Dermis microvascular lymphatic vessel endothelial cell (primary cell): ENCODE data around the gene HADH. TPM values are rescaled to one million over a fixed set of nuclear protein-coding genes. Genes with fewer than 3 reads are reported as not detected.
"Not testable (repeated sequence)": the region's sequence is repeated elsewhere in the genome, so short reads cannot be mapped to it uniquely, and the experiment has no call there.

ENCODE experiments used
- DNase-seq, 2 donors: peaks; one replicate each; pipeline versions ENCODE4 v3.0.0 to v3.0.0-alpha.2; 2010; ENCODE audit warnings: low read depth in 2 of 2
- total RNA-seq: library from RNA; depleted of rRNA; stranded (reverse); fragments of >200 nt; gene quantifications from 2 replicates; pipeline ENCODE4 v1.2.1, GENCODE V29; 2014

Gene HADH
- total RNA-seq = 7.3 and 7.5 TPM in 2 replicates

DNA sequence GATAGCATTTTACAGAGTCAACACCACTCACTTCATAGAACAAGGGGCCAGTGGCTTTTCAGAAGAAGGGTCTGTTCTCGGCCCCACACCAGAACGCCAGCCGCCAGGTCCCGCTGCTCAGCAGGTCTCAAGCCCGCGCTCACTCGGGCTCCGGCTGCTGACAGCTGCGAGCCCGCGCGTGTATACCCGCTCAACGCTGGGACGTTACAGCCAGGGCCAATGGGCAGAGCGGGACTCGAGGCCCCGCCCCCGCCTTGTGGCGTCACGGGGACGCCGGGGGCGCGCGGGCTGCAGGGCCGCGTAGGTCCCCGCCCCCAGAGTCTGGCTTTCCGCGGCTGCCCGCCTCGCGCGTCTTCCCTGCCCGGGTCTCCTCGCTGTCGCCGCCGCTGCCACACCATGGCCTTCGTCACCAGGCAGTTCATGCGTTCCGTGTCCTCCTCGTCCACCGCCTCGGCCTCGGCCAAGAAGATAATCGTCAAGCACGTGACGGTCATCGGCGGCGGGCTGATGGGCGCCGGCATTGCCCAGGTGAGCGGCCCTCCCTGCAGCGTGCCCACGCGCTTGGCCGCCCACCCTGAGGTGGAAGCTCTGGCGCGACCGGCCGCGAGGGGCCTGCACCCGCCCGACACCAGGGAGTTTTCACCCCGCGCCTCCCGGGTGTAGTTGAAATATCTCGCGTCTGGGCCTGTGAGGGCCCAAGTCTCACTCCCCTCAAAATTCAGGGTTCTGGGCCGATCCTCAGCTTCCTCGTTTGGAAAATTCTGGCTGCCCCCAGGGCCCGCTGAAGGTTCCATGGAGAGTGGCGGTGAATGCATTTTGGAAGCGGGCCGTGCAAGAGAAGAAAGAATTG is at the start of gene HADH:
Gene HADH (plus strand): TSS at position 353 of the 850 bp plus-strand sequence. CDS start 44 bp downstream, at position 397.
- DNase-seq = peak; percentile 65 to 92

DNA sequence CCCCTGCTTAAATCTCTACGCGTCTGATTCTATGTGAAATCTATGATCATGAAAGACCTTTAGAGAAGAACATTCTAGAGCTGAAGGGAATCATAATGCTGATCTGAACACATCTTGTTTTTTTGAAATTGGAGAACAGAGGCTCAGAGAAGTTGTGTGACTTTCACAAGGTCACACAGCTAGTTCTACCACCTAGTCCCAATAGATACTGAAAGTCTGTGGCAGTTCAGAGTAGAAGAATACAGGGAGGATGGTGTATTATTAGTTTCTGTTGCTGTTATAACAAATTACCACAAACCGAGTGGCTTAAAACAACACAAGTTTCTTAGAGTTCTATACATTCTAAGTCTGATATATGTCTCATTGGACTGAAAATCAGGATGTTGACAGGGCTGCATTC is 43.9 kb upstream of the HADH start:
- DNase-seq = no peak

DNA sequence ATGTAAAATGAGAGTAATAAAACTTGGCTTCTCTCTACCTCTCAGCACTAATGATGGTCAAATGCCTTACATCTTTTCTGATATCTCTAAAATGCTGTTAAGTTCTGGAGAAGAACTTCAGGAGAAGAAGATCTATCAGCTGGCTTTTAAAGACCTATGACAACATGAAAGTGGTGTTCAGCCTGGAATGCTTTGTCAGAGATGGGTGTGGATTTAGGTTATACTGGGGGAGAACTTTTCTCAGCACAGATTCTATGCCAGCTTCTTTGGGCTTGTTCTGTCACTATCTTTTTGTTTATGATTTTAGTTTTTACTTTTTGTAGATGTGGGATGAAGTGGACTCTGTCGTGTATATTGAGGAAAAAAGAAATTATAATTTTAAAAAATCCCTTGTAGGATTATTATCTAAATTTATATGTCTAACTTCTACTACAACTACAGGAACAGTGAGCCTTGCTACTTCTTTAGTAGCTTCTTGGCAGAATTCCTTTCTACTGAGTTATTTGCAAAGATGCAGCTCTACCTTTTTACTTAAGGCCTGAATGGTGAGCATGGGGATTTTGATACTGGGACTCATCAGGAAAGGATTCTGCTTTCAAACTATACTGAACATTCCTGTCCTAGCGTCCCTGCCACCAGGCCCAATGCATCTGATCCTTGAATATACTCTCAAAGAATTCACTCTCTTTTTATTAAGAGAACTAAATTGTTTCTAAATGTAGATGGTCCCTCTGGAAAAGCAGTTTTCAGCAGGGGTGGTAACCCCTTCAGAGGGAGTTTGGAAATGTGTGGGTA is 38.7 kb upstream of the HADH start:
- no peak for DNase-seq

DNA sequence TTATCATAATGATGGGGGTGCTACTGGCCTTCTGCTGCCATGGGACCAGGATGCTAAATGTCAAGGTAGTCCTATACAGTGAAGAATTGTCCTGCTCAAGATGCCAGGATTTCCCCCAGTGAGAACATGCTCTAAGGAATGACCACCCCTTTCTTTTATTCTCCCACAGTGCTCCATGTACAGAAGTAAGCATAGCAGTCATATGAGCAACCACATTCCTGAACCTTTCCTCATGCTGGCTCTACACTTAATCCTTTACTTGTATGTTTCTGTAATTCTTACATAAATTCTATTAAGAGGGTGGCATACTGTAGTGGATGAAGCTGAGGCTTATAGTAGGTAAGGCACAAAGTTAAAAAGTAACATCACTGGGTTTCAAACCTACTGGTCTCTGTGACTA is 38.1 kb upstream of the HADH start:
- DNase-seq = no peak

DNA sequence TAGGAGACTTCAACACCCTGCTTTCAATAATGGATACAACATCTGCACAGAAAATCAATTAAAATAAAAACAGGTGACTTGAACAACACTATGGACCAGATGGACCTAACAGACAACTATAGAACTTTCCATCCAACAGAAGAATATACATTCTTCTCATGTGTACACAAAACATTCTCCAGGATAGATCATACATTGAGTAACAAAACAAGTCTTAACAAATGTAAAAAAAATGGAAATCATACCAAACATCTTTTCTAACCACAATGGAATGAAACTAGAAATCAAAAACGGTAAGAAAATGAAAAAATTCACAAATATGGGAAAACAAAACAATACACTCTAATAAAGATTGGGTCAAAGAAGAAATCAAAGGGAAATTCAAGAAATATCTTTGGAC is 33.7 kb upstream of the HADH start:
- DNase-seq = no peak

DNA sequence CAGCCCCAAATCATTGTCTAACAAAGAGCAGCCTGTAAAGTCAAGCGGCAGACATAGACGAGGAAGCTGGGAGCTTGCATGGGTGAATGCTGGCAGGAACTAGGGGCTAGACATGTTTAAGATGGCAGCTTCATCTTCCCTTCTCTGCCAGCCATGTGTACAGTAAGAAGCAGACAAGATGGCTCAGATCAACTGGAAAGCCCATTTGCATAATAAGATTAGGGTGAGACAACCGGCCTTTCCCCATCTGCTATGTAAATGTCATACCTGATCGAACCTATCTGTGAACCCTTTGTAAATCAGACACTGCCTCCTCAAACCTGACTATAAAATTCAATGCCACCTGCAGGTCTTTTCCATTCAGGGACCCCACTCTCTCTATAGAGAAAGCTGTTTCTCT is 22.8 kb upstream of the HADH start:
- DNase-seq = no peak

DNA sequence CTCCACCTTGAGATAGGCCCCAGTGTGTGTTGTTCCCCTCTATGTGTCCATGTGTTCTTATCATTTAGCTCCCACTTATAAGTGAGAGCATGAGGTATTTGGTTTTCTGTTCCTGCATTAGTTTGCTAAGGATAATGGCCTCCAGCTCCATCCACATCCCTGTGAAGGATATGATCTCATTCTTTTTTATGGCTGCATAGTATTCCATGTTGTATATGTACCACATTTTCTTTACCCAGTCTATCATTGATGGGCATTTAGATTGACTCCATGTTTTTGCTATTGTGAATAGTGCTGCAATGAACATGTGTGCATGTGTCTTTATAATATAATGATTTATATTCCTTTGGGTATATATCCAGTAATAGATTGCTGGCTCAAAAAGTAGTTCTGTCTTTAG is 22.2 kb upstream of the HADH start:
- not testable (repeated sequence) for DNase-seq

DNA sequence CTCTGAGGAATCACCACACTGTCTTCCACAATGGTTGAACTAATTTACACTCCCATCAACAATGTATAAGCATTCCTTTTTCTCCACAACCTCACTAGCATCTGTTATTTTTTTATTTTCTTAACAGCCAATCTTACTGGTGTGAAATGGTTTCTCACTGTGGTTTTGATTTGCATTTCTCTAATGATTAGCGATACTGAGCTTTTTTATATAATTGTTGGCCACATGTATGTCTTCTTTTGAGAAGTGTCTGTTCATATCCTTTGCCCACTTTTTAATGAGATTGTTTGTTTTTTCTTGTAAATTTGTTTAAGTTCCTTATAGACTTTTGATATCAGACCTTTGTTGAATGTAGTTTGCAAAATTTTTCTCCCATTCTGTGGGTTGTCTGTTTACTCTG is 21.8 kb upstream of the HADH start:
- not testable (repeated sequence) for DNase-seq

DNA sequence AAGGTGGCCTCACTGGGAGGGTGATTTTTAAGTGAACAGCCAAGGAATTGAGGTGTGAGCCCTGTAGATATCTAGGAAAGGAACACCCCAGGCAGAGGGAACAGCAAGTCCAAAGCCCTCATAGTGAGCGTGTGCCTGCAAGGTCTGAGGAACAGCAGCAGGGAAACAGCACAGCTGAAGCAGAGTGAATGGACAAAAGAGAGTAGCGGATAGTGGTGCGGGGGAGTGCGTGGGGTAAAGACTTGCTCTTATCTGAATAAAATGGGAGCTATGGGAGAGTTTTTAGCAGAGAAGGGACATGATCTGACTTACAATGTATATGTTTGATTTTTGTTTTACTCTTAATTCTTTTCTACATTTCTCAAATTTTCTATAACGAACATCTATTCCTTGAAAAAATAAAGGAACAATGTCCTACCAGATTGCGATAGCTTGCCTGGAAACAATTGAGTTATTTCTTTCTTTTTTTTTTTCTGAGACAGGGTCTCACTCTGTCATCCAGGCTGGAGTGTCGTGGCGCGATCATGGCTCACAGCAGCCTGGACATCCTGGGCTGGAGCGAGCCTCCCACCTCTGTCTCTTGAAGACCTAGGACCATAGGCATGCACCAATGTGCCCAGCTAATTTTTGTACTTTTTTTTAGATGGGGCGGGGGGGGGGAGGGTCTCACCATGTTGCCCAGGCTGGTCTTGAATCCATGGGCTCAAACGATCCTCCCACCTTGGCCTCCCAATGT is 19.5 kb upstream of the HADH start:
- DNase-seq = no peak

DNA sequence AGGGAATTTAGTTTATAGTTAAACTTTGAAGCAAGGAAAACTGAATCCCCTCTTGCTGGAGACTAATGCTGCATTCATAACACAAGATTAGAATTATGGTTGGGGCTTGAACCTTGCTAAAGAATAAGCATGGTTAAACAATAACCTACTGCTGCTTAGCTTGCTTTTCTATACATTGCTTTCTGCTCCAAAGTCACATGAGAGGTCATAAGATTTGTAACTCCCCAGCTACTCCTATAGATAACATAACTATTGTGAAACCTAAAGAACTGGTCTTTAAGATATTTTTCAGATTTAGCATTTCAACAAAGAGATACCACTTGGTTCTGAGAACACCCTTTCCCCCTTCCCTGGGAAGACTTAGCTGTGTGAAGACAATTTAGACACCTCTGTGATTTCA is 17.1 kb upstream of the HADH start:
- DNase-seq = no peak

DNA sequence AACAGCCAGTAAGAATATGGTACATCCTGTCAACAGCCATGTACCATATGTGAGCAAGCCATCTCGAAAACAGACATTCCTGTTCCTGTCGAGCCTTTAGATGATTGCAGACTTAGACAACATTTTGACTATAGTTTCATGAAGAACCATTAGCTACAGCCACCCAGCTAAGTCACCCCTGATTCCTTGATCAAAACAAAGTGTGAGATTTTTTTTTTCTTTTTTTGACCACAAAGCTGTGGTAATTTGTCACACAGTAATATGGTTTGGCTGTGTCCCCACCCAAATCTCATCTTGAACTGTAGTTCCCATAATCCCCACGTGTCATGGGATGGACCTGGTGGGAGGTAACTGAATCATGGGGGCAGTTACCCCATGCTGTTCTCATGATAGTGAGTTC is 15.2 kb upstream of the HADH start:
- no peak for DNase-seq

DNA sequence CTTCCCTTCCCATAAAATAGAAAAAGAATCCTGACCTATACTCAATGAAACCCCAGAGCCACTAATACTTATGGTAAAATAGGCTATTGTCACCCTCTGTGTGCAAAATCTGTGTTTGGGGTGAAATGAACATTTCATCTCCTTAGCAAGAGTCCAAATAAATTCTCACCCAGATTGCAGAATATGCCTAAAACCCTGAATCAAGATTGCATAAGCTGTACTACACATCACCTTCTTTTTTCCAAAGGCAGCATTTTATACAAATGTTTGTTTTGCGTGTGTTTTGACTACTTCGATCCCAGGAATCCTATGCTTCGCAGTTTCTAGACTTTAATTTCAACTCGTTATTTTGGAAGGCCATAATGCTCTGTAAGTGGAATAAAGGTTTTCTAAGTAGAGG is 12.2 kb upstream of the HADH start:
- no peak for DNase-seq

DNA sequence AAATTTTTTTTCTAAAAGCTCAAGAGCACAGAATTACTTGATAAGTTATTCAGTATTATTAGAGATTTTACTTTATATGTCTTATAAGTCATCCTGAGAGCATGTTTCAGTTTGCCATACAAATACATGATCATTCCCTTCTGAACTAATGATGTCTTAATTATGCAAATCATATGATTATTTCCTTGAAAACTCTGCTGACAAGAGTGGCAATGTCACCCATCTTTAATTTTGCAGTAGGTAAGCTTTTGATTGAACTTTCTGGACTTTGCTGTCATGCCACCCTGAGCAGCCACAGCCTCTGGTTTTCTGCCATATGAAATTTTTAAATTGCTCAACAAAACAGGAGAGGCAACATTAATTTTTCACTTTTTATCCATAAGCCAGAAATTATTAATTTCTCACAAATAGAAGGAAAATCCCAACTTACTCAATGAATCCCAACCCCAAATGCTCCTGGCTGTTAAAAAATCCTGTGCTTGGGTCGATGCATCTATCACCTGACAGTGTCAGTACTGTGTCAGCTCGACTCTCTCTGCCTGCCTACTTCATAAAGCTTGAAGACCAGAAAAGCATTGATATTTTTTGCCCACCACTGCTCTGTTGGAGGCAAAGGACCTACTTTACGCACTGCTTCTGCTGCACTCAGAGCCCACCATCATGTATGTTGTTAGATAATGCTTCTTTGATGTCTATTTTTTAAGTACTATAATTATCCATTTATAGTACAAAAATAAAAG is 11.6 kb upstream of the HADH start:
- DNase-seq = no peak

DNA sequence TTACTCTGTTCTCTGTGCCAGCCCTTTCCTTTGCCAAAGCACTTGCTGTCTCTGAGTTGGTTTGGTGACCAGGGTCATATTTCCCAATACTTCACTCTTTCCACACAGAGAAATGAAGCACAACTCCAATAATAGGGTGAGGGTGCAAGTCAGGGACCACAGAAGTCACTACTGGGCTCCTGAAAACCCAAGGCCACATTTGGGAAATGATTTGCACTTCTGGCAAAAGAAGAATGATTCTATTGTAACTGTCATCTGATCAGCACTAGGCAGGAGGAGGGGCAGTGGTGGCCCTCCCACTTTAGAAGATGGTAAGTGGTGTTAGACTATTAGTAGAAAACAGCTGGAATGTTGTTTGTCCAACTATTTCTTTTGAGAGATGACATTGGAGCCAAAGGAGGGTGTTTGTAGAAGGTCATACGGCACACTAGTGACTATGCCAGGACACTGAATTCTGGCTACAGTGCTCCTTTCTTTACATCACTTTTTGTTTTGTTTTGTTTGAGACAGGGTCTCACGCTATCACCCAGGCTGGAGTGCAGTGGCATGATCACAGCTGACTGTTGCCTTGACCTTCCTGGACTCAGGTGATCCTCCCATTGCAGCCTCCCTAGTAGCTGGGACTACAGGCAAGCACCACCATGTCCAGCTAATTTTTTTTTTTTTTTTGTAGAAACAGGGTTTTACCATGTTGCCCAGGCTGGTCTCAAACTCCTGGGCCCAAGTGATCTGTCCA is 10.8 kb upstream of the HADH start:
- DNase-seq = no peak

DNA sequence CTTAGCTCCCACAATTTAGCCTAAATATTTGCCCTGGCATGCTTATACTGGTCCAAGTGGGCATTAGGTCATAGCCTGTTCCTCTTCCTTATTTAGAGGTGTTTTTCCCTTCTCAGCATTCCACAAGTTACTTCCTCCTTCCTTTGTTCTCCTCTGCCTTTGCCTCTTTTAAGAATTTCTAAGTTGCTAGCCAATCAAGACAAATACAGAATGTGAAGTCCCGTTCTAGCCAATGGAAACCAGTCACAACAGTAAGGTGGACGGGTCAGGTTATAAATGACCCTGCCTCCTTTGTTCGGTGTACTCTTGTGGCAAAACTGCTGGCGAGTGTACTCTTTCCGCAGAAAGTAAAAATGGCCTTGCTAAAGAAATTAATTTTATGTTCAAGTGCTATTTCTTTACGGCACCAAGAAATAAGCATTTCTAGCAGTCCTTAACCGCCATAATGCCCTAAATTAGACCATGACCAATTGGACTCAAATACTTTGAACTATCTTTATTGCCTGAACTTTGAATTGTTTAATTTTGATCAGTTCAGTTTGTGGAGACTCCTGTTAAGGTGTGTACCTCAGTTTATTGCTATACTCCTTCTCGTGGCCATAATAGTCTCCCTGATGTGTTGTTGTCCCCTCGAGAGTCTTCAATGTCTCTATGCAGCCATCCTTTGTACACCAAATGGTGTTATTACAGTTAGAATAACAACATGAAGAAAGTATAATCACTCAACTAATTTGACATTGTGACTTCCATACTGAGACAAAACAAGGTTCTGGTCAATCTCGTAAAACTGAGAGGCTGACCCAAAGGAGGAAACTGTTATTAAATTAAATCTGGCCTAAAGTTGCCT is 1.6 kb upstream of the HADH start:
- DNase-seq = no peak

DNA sequence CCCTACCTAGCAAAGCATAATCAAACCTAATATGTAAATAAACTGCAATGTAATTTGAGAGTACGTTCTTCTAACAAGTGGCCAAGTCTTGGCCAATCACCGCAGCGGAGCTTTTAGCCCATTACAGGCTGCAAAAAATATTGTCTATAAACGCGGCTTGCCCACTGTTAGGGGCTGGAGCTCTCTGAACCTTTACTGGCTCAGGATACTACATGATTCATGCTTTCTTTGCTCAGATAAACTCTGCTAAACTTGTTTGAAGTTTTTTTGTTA is 990 bp upstream of the HADH start:
- no peak for DNase-seq

DNA sequence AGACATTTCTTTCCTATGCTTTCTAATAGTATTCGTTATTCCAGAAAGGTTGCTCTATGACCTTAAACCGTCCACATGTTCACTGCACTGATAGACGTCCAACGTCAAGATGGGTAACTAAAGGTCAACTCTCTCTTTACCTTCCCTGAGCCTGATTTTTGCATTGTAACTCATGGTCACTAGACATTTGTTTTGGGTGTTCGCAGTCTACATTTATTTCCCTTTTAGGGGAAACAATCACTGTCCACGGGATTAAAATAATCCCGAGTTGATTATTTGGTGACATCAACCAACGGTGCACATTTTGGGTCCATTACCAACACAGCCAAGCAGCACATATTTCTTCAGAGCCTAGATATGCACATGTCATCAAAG is 540 bp upstream of the HADH start:
- DNase-seq = no peak

DNA sequence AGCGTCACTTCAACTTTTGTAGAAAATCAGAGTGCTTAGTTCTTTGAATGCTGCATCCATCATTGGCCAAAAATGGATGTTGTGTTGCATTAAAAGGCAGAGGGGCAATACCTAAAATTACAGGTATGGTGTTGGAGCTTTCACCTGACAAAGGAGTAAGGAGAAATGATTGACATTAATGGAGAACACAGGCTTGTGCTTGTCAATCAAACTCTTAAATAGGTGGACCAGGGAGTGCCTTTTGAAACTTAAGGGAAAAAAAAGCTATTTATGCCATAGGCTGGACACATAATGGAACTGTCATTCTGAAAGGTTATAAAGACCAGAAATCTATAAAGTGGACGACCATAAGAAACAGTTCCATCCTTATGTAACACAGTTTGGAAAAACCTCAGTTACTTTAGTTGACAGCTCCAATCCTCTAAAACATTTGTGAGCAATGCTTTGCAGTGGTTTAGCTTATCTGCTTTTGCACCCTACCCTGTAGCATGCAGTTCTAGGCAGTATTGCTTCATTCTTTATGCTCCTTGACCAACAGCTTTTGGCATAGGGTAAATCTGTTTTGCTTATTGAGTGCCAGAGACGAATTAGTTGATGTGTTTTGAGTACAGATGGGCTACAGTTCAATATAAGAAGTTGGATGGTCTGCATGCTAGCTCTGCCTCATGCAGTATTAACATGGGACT is 2.4 kb downstream of the HADH start:
- DNase-seq = no peak

DNA sequence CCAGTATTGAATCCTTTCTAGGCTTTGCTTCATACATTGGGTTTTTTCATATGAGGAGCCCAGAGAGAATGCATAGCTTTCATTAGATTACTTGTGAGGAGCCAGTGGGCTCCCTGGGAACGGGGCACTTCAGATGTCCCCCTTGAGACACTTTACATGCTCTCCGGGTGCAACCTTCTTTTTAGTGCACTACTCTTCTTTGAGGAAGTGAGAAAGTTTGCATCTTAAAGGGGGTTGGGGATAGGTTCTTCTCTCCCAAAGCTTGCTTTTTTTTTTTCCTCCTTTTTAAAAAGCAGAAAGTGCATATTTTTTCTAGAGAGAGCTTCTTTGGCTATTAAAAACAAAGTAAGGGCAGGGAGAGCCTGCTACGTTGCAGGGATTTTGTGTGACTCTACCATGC is 4.3 kb downstream of the HADH start:
- no peak for DNase-seq

DNA sequence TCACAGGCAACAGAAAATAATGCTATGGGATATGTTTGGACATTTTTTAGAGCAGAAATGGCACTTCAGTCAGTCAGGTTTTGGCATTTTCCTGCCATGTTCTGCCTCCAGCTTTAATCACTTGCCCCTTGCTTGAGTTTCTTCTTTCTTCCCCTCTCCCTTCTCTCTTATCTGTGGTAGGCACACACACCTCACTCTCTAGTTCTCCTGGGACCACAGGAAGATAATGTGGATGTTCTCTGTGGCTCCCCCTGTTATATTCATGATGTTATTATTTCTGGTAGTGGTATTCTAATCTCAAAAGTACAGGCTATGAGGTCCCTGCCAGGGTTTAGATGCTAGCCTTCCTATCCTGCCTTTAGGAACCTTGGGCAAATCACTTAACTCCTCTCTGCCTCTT is 5.2 kb downstream of the HADH start:
- no peak for DNase-seq
